ENCODE measurements around the gene SEMG1.

SEMG1 gene, protein sequence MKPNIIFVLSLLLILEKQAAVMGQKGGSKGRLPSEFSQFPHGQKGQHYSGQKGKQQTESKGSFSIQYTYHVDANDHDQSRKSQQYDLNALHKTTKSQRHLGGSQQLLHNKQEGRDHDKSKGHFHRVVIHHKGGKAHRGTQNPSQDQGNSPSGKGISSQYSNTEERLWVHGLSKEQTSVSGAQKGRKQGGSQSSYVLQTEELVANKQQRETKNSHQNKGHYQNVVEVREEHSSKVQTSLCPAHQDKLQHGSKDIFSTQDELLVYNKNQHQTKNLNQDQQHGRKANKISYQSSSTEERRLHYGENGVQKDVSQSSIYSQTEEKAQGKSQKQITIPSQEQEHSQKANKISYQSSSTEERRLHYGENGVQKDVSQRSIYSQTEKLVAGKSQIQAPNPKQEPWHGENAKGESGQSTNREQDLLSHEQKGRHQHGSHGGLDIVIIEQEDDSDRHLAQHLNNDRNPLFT

DNA sequence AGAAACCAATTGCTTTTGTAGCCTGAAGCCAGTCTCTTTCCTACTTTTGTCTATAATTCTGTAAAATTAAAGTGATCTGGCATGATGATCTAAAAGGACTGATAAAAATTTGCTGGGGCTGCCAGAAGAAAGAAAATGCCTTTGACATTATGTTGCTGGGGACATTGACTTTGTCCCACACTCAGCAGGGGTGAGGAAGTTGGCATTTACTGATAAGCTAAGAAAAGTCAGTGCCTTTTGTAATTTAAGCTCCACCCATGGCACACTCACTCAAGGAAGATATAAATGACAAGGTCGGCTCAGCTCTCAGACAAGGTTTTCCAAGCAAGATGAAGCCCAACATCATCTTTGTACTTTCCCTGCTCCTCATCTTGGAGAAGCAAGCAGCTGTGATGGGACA lies at the start of gene SEMG1:
Gene SEMG1 (plus strand): TSS at position 309 of the 400 bp plus-strand sequence. CDS start 21 bp downstream, at position 330.
- DNase-seq: no peak

DNA sequence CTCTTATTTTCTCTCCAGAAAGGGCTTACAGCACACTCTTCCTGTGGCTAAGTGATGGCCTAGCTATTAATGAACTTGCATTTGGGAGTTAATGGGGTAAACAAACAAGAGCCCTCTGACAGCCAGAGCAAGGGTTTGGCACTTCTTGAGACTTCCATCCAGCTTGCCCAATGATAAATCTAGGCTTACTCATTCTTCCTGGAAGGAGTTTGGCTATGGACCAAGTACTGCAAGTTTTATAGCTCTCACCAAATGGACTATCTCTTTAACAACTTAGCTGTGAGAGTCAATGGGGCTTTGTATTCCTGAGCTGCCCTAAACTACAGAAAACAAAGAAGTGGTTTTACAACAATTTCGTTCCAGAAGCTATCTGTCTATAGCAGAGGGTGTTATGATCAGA lies 48.9 kb upstream of the SEMG1 start:
- DNase-seq: peak; percentile 54 to 84

DNA sequence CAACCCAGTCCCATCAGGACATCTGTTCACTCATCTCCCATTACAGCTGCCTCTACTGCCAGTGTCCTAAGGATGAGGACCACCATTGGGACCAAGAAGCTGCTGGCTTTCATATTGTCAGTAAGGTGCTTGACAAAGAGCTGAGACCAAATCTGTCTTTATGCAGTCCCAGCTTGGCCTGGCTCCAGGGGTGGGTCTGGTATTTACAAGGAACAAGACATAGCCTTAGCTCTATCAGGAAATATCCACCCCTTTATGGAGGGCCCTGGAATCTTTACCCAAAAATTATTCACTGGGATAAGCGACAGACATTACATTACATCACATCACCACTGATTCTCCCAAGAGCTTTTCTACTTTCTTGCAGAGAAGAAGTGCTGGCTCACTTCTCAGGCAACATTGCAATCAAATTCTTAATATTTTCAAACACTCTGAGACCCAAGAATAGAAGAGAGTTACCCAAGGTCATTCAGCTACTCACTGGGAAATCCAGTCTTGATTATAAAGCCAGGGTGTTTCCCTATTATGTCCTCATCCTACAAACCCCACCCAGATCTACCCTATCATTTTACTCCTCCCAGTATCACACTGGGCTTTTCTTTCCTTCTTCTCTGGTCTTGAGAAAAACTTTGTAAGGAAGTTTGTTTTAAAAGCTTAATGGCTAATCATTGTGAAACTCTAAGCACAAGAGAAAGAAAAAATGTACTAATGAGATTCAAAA lies 43.6 kb upstream of the SEMG1 start:
- DNase-seq: no peak

DNA sequence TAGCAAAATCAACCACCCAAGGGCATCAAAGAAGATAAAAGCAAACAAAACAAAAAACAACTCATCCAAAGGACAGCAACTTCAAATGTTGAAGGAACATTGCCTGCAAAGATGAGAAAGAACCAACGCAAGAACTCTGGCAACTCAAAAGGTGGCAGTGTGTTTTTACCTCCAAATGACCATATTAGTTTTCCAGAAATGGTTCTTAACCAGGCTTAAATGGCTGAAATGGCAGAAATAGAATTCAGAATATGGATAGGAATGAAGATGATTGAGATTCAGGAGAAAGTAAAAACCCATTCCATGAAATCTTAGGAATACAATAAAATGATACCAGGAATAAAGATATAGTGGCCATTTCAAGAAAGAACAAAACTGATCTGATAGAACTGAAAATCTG lies 41.9 kb upstream of the SEMG1 start:
- no peak for DNase-seq

DNA sequence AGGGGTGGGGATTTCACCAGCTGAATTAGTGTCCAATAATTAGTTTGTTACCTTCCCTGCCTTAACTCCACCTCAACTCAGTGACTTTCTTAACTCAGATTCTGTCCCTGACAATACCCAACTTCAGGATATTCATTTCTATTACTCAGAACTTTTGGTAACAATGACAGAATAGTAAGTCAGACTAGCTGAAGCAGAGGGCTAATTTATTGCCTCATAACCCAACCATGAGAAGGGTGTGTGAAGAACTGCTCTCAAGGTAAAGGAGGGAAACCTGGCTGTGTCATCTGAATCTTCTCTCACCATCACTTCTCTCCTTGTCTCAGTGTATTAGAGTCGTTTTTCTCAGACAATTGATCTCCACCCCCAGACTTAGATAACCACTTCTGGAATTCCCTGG lies 33.3 kb upstream of the SEMG1 start:
- DNase-seq: no peak

DNA sequence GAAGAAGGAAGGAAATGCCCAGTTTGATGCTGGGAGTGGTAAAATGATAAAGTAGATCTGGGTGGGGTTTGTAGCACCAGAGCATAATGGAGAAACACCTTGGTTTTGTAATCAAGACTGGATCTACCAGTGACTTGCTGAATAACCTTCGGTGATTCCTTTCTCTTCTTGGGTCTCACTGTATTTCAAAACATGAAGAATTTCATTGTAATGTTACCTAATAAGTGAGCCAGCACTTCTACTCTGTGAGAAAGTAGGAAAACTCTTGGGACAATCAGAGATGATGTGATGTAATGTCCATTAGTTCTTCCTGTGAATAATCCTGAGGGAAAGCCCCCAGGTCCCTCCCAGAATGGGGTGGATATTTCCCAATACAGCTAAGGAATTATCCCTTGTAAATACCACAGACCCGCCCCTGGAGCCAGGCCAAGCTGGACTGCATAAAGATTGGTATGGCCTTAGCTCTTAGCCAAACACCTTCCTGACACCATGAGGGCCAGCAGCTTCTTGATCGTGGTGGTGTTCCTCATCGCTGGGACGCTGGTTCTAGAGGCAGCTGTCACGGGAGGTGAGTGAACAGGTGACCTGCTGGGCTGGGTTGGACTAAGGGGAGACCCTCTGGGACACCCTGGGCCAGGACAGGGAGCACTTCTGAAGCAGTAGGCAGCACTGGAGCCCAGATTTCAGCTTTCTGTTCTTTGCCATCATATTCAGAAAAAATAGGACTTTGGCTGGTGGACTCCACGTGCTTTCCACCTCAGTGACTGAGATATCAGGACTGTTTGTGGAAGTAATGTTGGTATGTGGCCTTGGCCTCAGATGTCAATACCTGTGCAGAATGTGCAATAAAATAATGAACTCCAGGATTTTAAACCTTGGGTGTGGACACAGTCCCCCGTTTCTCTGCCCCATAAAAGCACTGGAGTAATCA lies 32.1 kb upstream of the SEMG1 start, which contains the start of gene PI3:
Gene PI3 (plus strand): TSS at position 469 of the 931 bp plus-strand sequence. CDS start 21 bp downstream, at position 490.
- DNase-seq: no peak

DNA sequence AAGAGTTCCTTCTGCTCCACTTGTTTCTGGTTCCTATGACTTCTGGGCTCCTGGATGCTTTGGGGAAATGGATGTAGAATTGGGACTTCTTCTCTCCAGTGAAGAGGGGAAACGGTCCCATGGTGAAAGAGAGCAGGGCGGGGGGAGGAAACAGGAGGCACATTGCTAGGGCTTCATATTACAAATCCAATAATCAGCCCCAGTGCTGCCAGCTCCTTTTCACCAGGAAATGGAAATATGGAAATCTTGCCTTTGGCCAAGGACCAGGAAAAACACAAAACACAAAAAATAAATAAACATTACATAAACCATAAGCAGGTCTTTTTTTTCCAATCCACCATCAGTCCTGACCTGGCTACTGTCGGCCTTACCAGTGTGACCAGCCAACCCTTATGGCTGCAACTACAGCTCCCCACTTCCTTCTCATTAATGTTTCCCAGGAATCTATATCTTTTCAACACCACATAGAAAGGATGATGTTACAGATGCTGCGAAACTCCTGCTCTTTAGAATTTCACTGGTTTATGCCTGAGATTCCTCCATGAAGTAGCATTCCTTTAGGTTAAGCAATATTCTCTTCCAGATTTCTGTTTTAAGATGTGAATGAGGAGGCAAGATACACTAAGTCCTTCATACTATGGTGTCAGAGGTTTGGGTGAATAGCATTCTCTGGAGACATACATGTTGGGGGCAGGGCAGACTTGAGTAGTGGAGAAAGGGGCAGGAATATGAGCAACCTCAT lies 30.1 kb upstream of the SEMG1 start:
- no peak for DNase-seq

DNA sequence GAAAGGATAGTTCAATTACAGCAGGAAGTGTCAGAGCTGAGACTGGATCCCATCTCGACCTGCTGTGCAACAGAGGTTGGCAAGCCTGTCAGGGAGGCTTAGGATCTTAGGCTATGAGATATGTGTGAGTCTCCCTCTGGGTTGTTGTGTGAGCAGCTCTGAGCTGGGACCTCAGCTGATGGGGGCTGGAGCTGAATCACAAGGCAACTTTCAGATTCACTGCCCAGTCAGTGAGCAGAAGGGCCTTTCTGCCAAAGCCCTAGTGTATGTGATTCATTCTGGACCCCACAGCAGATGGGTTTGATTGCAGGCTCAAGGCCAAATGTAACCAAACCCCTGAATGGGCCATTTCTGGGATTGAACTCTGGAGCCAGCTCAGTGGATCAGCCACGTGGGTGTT lies 27.7 kb upstream of the SEMG1 start:
- DNase-seq: peak; percentile 65 to 91

DNA sequence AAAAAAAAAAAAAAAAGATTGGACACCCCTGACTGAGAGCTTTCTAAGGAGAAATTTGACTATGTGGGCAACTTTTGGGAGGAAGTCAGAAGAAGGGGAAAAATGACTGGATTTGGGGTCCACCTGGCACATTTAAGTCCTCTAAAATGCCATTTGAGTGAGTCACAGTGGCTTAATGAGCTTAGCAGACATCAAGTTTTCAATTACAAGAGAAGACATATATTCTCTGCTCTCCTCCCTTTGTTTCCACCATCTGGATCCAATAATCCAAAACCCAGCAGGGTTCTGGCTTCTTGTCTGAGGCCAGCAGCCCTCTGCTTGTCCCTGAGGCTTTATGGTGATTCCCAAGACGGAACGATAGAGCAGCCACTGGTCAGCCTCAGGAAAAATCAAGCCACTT lies 25.2 kb upstream of the SEMG1 start:
- peak; percentile 38 to 87 for DNase-seq

DNA sequence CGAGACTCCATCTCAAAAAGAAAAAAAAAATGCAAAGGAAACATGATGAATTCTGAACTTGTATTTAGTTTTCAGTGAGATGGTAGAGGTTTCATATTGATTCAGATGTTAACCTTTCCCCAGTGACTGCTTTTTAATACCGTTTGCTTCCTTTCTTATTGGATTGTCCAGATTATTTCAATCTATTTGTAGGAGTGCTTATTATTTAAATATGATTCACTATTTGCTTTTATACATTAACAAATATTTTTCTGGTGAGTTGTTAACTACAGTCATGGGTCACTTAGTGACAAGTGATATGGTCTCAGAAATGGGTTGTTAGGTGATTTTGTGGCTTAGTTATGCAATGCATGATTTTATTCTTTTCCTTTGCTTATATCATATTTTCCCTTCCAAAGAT lies 23.7 kb upstream of the SEMG1 start:
- DNase-seq: no peak

DNA sequence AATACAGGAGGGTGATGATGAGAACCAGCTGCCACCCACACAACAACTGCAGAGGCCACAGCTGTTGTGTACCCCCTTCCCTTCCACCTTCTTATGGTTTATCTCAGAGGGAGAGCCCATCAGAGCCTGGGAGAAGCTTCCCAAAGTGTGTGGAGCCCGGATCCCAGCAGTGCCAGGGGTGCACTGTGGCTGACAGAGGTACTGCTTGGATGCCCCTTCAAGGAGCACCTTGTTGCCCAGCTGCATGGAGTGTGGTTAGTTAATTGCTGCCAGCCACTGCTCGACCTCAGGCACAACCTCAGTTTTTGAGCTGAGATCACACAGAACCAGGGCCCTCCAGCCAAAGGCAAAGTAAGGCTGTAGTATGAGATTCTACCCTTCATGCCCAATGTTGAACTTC lies 19.1 kb upstream of the SEMG1 start:
- no peak for DNase-seq

DNA sequence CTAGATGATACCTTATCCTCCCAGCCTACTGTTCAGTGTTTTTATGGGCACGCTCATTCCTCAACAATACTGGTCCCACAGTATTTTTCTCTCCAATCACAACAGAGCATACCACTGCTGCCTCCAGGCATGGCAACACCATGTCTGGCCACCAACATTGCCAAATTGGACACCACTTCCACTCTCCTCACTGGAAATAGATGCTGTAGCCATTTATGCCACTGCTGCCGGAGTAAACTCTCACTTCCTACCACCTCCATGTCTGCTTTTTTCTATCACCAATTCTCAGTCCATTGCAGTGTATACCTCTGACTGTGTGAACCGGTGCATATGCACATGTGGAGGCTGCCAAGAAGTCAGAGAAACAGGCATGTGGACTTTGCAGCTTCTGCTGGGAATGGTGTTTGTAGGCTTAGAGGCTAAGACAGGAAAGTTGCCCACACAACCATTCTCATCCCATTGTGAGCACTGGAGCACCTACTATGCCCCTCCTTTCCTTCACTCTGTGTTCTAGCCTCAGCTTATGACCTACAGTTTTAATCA lies 17.7 kb upstream of the SEMG1 start:
- no peak for DNase-seq

DNA sequence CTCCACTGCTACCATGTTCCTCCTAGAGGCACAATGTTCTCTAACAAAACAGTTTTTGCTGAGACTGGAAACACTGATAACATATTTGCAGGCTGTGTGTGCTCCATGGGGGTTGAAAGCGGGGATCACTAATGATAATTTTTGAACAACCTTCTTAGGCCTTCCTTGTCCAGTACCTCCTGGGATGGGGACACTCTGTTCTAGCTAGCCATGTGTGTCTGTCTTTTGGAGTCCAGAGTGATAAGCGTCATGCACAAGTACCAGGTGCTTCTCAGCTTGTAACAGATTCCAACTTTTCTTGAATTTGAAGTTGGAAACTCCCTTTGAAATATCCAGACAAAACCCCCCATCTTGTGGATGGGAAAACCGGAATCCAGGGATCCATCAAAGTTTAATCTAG lies 17.0 kb upstream of the SEMG1 start:
- no peak for DNase-seq

DNA sequence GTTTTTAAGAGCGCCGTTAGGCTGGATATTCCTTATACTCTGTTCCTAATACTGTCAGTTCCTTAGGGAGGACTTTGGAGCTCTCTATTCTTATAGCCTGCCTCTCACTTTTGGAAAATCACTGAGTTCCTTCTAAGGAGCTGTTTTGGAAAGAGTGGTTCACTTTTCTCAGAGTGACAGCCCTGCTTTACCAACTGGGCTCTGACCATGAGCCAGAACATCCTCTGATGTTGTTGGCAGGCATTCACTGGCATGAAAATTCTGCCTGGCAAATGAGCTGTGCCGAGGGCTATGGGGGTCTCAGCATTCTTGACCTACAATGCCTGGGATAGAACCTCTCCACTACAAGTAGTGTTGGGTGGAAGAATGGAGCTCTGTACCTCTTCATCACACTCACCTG lies 14.9 kb upstream of the SEMG1 start:
- peak in 1 of 2 experiments; percentile 20 for DNase-seq

DNA sequence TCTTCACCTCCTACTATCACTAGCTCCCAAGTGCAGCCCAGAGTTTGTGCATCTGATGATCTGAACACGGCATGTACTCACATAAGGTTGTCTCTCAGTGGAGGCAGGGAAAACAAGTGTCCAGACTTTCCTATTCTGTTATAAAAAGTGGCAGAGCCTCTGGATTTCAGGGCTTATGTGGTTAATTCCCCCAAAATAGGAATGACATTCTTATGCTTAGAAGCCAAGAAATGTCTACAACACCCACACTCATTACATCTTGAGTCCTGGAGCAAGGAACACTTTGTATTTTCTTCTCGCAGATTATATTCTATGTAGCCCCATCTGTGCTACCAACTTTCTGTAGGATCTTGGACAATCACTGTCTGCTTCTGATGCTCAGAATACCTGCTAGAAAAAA lies 13.5 kb upstream of the SEMG1 start:
- no peak for DNase-seq

DNA sequence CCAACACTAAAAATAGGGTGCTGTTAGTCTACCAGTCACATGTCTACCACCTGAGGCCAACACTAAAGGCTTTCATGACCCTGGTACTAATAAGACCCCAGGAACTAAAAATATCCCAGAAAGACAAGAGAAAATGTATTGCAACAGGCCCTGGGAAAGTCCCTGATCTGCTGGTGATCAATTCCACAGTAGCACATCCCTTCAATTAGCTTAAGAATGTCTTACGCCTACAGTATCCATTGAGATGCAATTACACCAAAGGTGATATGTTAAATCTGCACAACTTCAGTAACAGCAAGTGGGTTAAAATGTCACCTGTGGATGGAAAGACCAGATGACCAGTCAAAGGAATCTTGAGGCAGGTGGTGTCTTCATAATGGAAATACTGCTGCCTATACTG lies 3.1 kb downstream of the SEMG1 start:
- DNase-seq: no peak

DNA sequence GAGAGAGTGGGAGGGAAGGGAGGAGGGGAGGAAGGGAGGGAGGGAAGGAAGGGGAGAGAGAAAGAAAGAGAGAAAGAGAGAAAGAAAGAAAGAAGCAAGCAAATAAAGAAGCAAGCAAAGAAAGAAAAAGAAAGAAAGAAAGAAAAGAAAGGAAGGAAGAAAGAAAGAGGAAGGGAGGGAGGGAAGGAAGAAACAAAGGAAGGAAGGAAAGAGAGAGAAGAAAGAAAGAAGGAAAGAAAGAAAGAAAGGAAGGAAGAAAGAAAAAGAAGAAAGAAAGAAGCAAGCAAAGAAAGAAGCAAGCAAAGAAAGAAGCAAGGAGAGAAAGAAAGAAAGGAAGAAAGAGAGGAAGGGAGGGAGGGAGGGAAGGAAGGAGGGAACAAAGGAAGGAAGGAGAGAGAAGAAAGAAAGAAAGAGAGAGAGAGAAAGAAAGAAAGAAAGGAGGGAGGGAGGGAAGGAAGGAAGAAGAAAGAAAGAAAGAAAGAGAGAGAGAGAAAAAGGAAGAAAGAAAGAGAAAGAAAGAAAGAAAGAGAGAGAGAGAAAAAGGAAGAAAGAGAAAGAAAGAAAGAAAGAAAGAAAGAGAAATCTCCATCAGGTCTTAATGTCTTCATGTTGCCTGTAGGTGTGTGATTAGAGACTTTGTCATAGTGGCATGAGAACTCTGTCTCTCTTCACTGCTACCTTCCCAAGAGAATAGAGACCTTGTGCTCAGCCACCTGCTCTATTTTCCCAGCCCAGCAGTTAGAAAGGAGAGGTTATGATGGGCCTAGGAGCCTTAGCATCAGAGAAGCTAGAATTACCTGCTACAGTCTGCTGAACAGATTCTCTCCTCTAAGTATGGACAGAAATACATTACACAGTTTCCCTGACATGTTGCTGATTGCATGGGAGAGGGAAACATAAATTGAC lies 5.0 kb downstream of the SEMG1 start:
- DNase-seq: no peak

DNA sequence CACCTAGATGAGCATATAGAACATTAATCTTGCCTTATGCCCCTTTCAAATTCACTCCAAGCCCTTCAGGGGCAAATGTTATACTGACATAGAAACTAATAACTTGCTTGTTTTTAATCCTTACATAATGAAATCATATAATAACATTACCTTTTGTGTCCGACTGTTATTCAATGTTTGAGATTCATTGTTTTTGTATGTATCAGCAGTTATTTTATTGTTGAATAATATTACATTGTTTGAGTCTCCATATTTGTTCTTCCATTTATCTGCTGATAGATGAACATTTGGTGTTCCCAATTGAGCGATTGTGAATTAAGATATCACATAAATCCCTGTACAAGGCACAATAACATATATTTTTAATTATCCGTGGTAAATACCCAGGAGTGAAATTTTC lies 6.0 kb downstream of the SEMG1 start:
- DNase-seq: no peak

DNA sequence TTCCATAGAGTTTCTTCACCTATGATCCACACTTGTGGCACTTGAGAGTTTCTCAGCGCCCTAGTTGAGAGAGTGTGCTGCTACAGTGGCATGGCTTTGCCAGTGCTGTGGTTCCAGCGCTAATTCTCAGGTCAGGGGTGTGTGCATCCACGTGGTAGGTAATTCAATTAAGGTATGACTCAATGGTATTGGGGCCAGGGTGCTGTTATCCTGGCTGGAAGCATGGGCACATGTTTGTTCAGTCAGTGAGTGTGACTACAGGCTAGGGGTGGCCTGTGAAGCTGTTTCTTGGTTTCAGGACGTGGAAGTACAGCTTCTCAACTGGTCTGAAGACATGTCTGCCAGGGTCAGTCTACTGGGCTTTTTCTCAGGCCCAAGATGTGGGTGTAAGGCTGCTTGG lies 11.3 kb downstream of the SEMG1 start:
- DNase-seq: no peak

DNA sequence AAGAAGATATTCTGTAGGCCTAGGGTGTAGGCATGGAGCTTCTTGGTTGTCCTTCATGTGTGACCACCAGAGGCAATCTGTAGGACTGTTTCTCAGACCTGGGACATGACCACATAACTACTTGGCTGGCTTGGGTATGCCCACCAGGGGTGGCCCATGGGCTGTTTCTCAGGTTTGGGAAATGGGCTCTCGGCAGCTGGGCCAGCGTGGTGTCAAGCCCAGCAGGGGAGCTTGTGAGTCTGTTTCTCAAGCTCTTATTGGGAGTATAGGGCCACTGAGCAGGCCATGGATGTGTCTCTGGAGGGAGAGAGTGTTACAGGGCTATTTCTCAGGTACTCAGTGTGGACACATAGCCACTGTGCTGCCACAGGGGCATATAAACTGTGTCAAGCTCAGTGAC lies 11.8 kb downstream of the SEMG1 start:
- DNase-seq: no peak

DNA sequence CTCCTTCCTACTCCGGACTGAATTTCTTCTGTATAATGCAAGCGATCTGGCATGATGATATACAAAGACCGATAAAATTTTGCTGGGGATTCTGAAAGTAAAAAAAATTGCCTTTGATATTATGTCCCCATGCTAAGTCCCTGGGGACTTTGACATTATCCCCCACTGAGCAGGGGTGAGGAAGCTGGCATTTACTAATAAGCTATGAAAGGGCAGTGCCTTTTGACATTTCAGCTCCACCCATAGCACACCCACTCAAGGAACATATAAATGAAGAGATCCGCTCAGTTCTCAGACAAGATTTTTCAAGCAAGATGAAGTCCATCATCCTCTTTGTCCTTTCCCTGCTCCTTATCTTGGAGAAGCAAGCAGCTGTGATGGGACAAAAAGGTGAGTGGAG lies 14.2 kb downstream of the SEMG1 start, which contains the start of gene SEMG2:
Gene SEMG2 (plus strand): TSS at position 298 of the 400 bp plus-strand sequence. CDS start 17 bp downstream, at position 315.
- DNase-seq: no peak

All from NCI-H446 (cell line).